Esophagus muscularis mucosa (tissue), 4 donors: ENCODE results near the gene ISG20L2. TPM values are rescaled to one million over a fixed set of nuclear protein-coding genes. Genes with fewer than 3 reads are reported as not detected.

Experiments
- DNase-seq: peaks from one replicate; pipeline ENCODE4 v3.0.0-alpha.2; 2017; ENCODE audit errors: extremely low spot score
- H3K27ac ChIP-seq, 4 donors: fragments of 200-600 bp; sonication (generic); replicated peaks in 1 of 4; 1 replicate in 3 of 4; 2 replicates in 1 of 4; pipeline ENCODE4 v1.5.1; 2016 to 2019; ENCODE audit warnings: mild to moderate bottlenecking in 1 of 4
- H3K27me3 ChIP-seq, 4 donors: fragments of 200-600 bp; sonication (generic); one replicate each; pipeline versions ENCODE4 v1.5.1 to v1.6.0; 2016 to 2019
- H3K36me3 ChIP-seq, 4 donors: fragments of 200-600 bp; sonication (generic); one replicate each; pipeline ENCODE4 v1.5.1; 2016 to 2019
- H3K4me1 ChIP-seq, 4 donors: fragments of 200-600 bp; sonication (generic); one replicate each; pipeline ENCODE4 v1.5.1; 2016 to 2019
- H3K4me3 ChIP-seq, 4 donors: fragments of 200-600 bp; sonication (generic); 1 replicate in 2 of 4; 2 replicates in 2 of 4; pipeline ENCODE4 v1.5.1; 2016 to 2019; ENCODE audit warnings: mild to moderate bottlenecking in 4 of 4, moderate library complexity in 1 of 4
- H3K9me3 ChIP-seq, 4 donors: fragments of 200-600 bp; sonication (generic); 1 replicate in 3 of 4; 2 replicates in 1 of 4; pipeline ENCODE4 v1.5.1; 2016 to 2019
- EP300 ChIP-seq: sonication (generic); formaldehyde crosslinking; IDR thresholded peaks from one replicate; pipeline ENCODE4 v1.6.1; 2017; ENCODE audit warnings: antibody characterized with exemption
- POLR2A ChIP-seq: fragments of 450-650 bp; IDR thresholded peaks from one replicate; pipeline ENCODE4 v1.6.1; 2017; ENCODE audit warnings: antibody characterized with exemption, moderate library complexity, mild to moderate bottlenecking, low read depth
- POLR2AphosphoS5 ChIP-seq, 2 donors: sonication (generic); formaldehyde crosslinking; IDR thresholded peaks; one replicate each; pipeline ENCODE4 v1.6.1; 2017; ENCODE audit warnings: antibody characterized with exemption in 2 of 2
- WGBS: methylation state at CpG from one replicate; pipeline ENCODE4 v1.1.5; 2018; 5-methylcytosine and 5-hydroxymethylcytosine counted together
- intact Hi-C: fragments of 100-400 bp; cut with DNase I; formaldehyde crosslinking; loops from one replicate; pipeline ENCODE4 v1.15.1; 2023
- total RNA-seq, 4 donors: library from RNA; depleted of rRNA; stranded (reverse); fragments of >200 nt; gene quantifications; one replicate each; pipeline versions ENCODE4 v1.1.0 to v1.2.1, GENCODE V29; 2016
- TF ChIP-seq, protein P1 (sequence below), 3 experiments: fragments of 200-600 bp in 2 of 3; fragments of 450-650 bp in 1 of 3; sonication (generic) in 2 of 3; IDR thresholded peaks; one replicate each; pipeline ENCODE4 v1.5.1; 2017 to 2019; ENCODE audit warnings: antibody characterized with exemption in 3 of 3, mild to moderate bottlenecking in 2 of 3, moderate library complexity in 1 of 3

ISG20L2 gene
- total RNA-seq, 4 donors from 2014 or later = 16.2 to 20.0 (median 19.0) TPM

DNA sequence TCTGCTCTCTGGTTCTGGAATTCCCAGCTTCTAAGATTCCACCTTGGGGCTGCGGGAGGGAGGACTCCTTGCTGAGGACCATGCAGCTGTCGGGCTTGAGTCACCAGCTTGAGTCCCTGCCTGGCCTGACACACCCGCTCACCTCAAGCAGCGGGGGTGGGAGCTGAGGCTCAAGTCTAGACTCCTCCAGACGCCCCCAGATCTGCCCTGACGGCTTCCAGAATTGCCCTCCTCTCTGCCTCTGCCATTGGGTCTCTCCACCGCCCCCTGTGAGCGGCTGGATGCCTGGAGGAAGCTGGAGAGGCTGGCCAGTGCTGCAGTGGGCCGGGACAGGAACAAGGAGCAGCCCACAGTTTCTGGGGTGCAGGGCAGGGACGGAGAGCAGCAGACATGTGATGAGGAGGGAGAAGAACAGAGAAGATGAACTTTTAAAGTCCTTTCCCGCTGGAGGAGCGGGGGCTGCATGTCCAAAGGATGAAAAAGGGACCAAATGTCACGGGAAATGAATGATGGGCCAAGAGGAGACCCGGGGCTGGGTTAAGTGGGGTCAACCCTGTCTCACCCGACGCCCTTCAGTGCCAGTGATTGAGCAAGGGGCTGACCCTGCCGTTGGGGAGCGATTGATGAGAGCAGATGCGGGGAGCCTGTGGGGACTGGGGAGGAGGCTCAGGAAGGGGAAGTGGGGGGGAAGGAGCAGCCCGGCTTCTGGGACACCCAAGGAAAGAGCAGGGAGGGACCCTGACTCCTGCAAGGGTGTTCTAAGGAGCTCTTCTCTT, 36.7 kb downstream of the ISG20L2 start:
- Histone ChIP-seq H3K36me3 (no peaks in the 10 kb centered on the region), H3K4me1 (peaks cover 7 to 28% (median 19%) of the 10 kb centered on the region in 4 donors), H3K4me3 (no peak overlapping the region), H3K27ac (no peak overlapping the region), H3K27me3 (peaks cover 0 to 68% (median 2%) of the 10 kb centered on the region in 4 donors), H3K9me3 (no peaks in the 10 kb centered on the region)
- WGBS = 50% methylated on average over 19 of the region's 20 CpGs
- intact Hi-C loops = loop anchor here (2.0 kb wide), 1 partner anchor 15 kb away; no protein-coding TSS in a partner anchor
- TF ChIP-seq POLR2A (no peak), POLR2AphosphoS5 (IDR thresholded peaks at IDR 0.05) (no peak), EP300 (no peak)
- TF ChIP-seq, protein P1, sequence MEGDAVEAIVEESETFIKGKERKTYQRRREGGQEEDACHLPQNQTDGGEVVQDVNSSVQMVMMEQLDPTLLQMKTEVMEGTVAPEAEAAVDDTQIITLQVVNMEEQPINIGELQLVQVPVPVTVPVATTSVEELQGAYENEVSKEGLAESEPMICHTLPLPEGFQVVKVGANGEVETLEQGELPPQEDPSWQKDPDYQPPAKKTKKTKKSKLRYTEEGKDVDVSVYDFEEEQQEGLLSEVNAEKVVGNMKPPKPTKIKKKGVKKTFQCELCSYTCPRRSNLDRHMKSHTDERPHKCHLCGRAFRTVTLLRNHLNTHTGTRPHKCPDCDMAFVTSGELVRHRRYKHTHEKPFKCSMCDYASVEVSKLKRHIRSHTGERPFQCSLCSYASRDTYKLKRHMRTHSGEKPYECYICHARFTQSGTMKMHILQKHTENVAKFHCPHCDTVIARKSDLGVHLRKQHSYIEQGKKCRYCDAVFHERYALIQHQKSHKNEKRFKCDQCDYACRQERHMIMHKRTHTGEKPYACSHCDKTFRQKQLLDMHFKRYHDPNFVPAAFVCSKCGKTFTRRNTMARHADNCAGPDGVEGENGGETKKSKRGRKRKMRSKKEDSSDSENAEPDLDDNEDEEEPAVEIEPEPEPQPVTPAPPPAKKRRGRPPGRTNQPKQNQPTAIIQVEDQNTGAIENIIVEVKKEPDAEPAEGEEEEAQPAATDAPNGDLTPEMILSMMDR (IDR thresholded peaks at IDR 0.05) = no peak
- no peak for DNase-seq

DNA sequence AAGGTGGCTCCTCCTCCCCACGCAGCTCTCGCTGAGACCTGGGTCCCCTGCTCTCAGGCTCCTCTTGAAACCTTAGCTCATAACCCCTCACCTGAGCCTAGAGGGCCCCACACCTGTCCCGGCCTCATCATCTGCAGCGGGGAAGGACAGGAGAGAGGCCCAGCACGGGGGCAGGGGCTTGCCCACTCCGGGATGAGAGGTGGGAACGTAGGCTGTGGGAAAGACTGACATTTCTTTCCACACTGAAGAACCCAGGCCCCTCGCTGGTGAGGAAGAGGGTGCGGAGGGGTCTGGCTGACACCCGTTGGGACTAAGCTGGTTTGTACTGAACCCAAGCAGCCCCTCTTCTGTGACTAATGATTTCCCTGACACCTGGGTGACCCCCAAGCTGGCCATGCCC, 37.4 kb downstream of the ISG20L2 start:
- DNase-seq = no peak
- Histone ChIP-seq H3K27me3 (peaks cover 0 to 72% (median 2%) of the 10 kb centered on the region in 4 donors), H3K9me3 (no peaks in the 10 kb centered on the region), H3K4me1 (peaks cover 7 to 28% (median 19%) of the 10 kb centered on the region in 4 donors), H3K36me3 (no peaks in the 10 kb centered on the region), H3K27ac (no peak overlapping the region), H3K4me3 (no peak overlapping the region)
- TF ChIP-seq, protein P1 (IDR thresholded peaks at IDR 0.05) = no peak
- no peak for TF ChIP-seq POLR2A
- 82% methylated on average over 10 of the region's 10 CpGs for WGBS
- intact Hi-C loops = loop anchor here (2.0 kb wide), 1 partner anchor 16 kb away; no protein-coding TSS in a partner anchor

DNA sequence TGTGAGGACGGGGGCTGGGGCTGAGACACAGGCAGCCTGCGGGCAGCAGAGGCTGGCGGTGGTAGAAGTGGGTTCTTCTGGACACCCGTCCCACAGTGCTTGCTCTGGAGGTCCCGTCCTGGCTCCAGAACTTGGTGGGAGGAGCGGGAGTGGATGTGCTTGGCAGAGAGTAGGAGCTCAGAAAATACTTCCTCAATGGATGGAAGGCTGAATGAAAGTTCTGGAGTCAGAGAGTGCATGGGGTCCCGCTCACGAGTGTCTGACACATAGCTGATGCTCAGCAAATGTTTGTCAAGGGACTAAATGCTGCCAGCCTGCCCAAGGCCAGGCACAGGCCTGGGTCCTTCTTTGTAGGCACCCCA, 37.9 kb downstream of the ISG20L2 start:
- 64% methylated on average over 8 of the region's 8 CpGs for WGBS
- Histone ChIP-seq H3K27ac (no peak overlapping the region), H3K4me3 (no peak overlapping the region), H3K36me3 (no peaks in the 10 kb centered on the region), H3K4me1 (peaks cover 7 to 28% (median 19%) of the 10 kb centered on the region in 4 donors), H3K9me3 (no peaks in the 10 kb centered on the region), H3K27me3 (peaks cover 0 to 78% (median 4%) of the 10 kb centered on the region in 4 donors)
- no peak for DNase-seq
- no peak for TF ChIP-seq POLR2A
- no peak for TF ChIP-seq POLR2AphosphoS5 (IDR thresholded peaks at IDR 0.05)
- TF ChIP-seq, protein P1 (IDR thresholded peaks at IDR 0.05) = no peak
- no peak for TF ChIP-seq EP300
- intact Hi-C loops = loop anchor here (2.0 kb wide), 1 partner anchor 16 kb away; no protein-coding TSS in a partner anchor

DNA sequence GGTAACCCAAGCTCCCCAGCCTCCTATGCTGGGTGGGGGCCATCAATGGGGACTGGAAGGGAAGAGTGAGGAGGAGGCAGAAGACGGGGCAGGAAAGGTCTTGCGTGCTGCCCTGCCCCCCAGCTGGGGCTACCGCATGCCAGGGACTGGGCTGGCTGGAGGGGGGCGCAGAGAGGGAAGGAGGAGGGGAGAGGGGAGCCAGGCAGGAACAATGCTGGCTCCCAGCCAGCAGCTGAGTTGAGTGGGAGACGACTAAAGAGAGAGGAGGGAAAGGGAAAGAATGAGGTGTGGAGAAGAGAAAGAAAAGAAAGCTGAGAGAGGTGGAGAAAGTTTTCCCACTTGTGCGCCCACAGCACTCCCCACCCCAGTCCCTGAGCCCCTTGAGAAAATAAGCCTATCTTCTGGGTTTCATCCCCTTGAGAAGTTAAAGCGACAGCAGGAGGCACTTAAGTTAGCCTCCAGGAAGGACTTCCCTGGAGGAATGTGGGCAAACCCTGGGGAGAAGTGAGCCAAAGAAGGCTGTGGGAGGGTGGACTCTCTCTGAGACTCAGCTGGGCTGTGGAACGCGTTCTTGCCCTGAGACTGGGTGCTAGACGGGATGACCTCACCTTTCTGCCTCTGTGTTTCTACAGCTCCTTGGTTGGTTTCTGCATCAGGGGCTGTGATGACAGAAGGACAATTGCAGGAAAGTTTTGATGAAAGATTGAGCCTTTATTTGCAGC, 38.5 kb downstream of the ISG20L2 start:
- intact Hi-C loops = loop anchor here (1.0 to 10.0 kb wide), 3 partner anchors 17 to 195 kb away; no protein-coding TSS in a partner anchor
- Histone ChIP-seq H3K27me3 (peaks cover 0 to 80% (median 4%) of the 10 kb centered on the region in 4 donors), H3K9me3 (no peaks in the 10 kb centered on the region), H3K27ac (no peak overlapping the region), H3K36me3 (no peaks in the 10 kb centered on the region), H3K4me1 (peaks cover 7 to 28% (median 19%) of the 10 kb centered on the region in 4 donors), H3K4me3 (peak overlapping the region in 2 of 4 donors; percentile 2 to 37)
- 29% methylated on average over 10 of the region's 10 CpGs for WGBS
- TF ChIP-seq POLR2AphosphoS5 (IDR thresholded peaks at IDR 0.05) = no peak
- no peak for TF ChIP-seq POLR2A
- DNase-seq = no peak
